ENCODE measurements around the gene CCDC33.

DNA sequence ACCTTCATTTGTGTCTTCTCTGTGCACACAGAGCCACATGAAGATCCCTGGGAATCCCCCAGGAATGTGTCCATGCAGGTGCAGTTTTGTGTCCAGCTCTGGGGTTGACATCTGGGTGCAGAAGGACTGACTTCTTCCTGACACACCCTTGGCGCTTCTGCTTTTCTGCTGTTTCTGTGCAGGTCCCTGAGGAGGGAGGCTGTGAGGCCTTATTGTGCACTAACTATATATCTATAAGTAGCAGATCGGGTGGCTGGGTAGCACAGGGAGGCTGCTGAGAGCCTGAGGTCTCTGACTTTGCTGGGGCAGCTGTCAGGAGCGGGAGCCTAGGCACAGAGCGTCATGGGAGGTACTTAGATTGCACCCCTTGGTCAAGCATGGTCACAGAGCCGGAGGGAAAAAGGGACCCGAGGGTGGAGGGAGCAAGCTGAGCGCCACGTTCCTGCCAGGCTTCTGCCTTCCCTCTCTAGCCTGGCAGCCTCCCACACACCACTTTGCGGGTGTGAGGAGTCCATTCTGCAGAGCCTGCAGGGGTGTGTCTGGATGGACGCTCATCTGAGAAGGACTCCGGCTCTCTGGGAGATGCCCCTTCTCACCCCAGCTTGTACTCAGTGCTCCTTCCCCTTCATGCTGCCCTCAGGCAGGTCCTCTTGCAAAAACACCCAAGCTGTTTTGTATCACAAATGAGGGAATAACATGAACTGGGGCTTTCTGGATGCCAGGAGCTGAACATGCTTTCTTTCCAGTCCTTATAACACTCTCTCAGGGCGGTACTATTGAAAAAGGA, 23.9 kb downstream of the CCDC33 start:
- no peak for TF ChIP-seq EZH2 (IDR thresholded peaks at IDR 0.05; ENCODE audit: insufficient read depth, poor library complexity, severe bottlenecking)
- TF ChIP-seq EZH2phosphoT487 (IDR thresholded peaks at IDR 0.05; ENCODE audit: insufficient read depth, low read depth) = no peak
